D721Med (cell line): ENCODE data around the gene SERPINB5.
"Not testable (repeated sequence)": the region's sequence is repeated elsewhere in the genome, so short reads cannot be mapped to it uniquely, and the experiment has no call there.

ENCODE experiments used
- DNase-seq: peaks from one replicate; pipeline ENCODE4 v3.0.0; 2011; ENCODE audit warnings: low spot score; ENCODE audit not compliant: insufficient read length
- FAIRE-seq: peaks from 2 replicates; lab custom pipeline; 2011; peaks lifted over from hg19 to GRCh38; lab: Jason Lieb, UNC
- CTCF ChIP-seq: IDR thresholded peaks from 2 replicates; pipeline ENCODE4 v1.5.1; 2012; ENCODE audit warnings: mild to moderate bottlenecking, control low read depth; ENCODE audit not compliant: insufficient read depth; ENCODE audit errors: missing control alignments

Gene SERPINB5

GRCh38 chr18:63449426-63449825 is 27.3 kb upstream of the SERPINB5 start:
- DNase-seq (no peak), FAIRE-seq (no peak)
- no peak for TF ChIP-seq CTCF

- TF ChIP-seq CTCF: no peak
- FAIRE-seq: peak; percentile 87
- DNase-seq: no peak
Measured at GRCh38 chr18:63451799-63452660, 24.7 kb upstream of the SERPINB5 start.

- DNase-seq: not testable (repeated sequence)
Measured at GRCh38 chr18:63452751-63453150, 24.0 kb upstream of the SERPINB5 start.

GRCh38 chr18:63454497-63454896 is 22.3 kb upstream of the SERPINB5 start:
- DNase-seq (no peak), FAIRE-seq (no peak)
- TF ChIP-seq CTCF: no peak

More at GRCh38 chr18:63452751-63453150, 24.0 kb upstream of the SERPINB5 start:
- not testable (repeated sequence) for FAIRE-seq

- DNase-seq (no peak), FAIRE-seq (no peak)
- no peak for TF ChIP-seq CTCF
Measured at GRCh38 chr18:63457977-63458376, 18.8 kb upstream of the SERPINB5 start.

GRCh38 chr18:63460414-63460813 is 16.3 kb upstream of the SERPINB5 start:
- FAIRE-seq: no peak
- no peak for TF ChIP-seq CTCF
- no peak for DNase-seq

- DNase-seq: no peak
- no peak for TF ChIP-seq CTCF
- no peak for FAIRE-seq
Measured at GRCh38 chr18:63464434-63464833, 12.3 kb upstream of the SERPINB5 start.
